Tibial artery (tissue), 4 donors: ENCODE data around the gene SEPHS2.
"Not testable (repeated sequence)": the region's sequence is repeated elsewhere in the genome, so short reads cannot be mapped to it uniquely, and the experiment has no call there.

Source experiments
- DNase-seq, 2 donors: peaks; one replicate each; pipeline ENCODE4 v3.0.0-alpha.2; 2019
- H3K27ac ChIP-seq, 2 donors: fragments of 200-600 bp; sonication (generic) in 1 of 2; 1 replicate in 1 of 2; 2 replicates in 1 of 2; pipeline ENCODE4 v1.5.1; 2018 to 2019; ENCODE audit warnings: mild to moderate bottlenecking in 1 of 2
- H3K27me3 ChIP-seq, 2 donors: fragments of 200-600 bp; sonication (generic) in 1 of 2; one replicate each; pipeline versions ENCODE4 v1.5.1 to v1.6.0; 2016 to 2019
- H3K36me3 ChIP-seq, 3 donors: fragments of 200-600 bp; sonication (generic) in 2 of 3; one replicate each; pipeline ENCODE4 v1.5.1; 2016 to 2019; ENCODE audit warnings: mild to moderate bottlenecking in 2 of 3
- H3K4me1 ChIP-seq, 4 donors: fragments of 200-600 bp; sonication (generic) in 2 of 4; 1 replicate in 3 of 4; 2 replicates in 1 of 4; pipeline ENCODE4 v1.5.1; 2016 to 2019
- H3K4me3 ChIP-seq, 2 donors: fragments of 200-600 bp; sonication (generic) in 1 of 2; 1 replicate in 1 of 2; 2 replicates in 1 of 2; pipeline ENCODE4 v1.5.1; 2018 to 2019; ENCODE audit warnings: mild to moderate bottlenecking in 2 of 2
- H3K9me3 ChIP-seq, 3 donors: fragments of 200-600 bp; sonication (generic) in 1 of 3; one replicate each; pipeline ENCODE4 v1.5.1; 2016 to 2019
- intact Hi-C: fragments of 100-400 bp; cut with DNase I; formaldehyde crosslinking; loops from one replicate; pipeline ENCODE4 v1.15.0; 2023; ENCODE audit warnings: low total_unique reads
- TF ChIP-seq, protein P1 (sequence below), 2 experiments: fragments of 200-600 bp in 1 of 2; fragments of 450-650 bp in 1 of 2; IDR thresholded peaks; one replicate each; pipeline ENCODE4 v1.5.1; 2017 to 2019; ENCODE audit warnings: antibody characterized with exemption in 2 of 2, mild to moderate bottlenecking in 1 of 2, moderate library complexity in 1 of 2

SEPHS2 gene

DNA sequence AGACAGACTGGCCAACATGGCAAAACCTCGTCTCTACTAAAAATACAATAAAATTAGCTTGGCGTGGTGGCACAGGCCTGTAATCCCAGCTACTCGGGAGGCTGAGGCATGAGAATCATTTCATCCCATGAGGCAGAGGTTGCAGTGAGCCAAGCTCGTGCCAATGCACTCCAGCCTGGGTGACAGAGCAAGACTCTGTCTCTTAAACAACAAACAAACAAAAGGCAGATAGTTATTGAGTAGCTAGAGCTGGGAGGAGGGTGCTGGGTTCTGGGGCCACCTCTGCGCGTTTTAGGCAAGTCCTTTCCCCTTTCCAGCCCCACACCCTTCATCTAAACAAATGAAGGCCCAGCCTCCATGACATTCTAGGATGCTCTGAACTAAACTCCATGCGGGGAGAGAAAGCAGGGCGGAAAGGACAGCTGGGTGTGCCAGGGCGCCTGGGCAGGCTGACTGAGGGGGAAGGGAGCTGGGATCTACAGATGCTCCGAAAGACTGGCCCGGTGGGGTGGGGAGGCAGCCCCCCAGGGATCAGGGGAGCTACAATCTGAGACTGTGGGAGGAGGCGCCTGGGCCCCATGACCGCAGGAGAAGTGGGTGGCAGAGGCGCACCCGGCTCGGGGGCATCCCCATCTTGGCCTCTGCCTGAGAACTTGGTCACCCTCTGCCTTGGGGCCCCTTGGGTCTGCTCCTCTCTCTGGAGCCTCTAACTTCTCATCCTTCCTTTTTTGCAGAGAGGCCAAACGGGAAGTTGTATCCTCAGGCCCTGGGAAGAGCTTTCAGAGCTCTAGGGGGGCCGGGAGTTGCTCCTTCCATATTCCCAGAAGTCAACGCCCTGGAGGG is 27.8 kb upstream of the SEPHS2 start:
- Histone ChIP-seq H3K36me3 (no peaks in the 10 kb centered on the region), H3K27ac (no peak overlapping the region), H3K9me3 (no peaks in the 10 kb centered on the region), H3K4me3 (no peak overlapping the region), H3K27me3 (peaks cover 0 to 34% of the 10 kb centered on the region in 2 donors), H3K4me1 (no peaks in the 10 kb centered on the region)
- DNase-seq = no peak
- intact Hi-C loops = no loop called here
- TF ChIP-seq, protein P1, sequence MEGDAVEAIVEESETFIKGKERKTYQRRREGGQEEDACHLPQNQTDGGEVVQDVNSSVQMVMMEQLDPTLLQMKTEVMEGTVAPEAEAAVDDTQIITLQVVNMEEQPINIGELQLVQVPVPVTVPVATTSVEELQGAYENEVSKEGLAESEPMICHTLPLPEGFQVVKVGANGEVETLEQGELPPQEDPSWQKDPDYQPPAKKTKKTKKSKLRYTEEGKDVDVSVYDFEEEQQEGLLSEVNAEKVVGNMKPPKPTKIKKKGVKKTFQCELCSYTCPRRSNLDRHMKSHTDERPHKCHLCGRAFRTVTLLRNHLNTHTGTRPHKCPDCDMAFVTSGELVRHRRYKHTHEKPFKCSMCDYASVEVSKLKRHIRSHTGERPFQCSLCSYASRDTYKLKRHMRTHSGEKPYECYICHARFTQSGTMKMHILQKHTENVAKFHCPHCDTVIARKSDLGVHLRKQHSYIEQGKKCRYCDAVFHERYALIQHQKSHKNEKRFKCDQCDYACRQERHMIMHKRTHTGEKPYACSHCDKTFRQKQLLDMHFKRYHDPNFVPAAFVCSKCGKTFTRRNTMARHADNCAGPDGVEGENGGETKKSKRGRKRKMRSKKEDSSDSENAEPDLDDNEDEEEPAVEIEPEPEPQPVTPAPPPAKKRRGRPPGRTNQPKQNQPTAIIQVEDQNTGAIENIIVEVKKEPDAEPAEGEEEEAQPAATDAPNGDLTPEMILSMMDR (IDR thresholded peaks at IDR 0.05) = no peak

DNA sequence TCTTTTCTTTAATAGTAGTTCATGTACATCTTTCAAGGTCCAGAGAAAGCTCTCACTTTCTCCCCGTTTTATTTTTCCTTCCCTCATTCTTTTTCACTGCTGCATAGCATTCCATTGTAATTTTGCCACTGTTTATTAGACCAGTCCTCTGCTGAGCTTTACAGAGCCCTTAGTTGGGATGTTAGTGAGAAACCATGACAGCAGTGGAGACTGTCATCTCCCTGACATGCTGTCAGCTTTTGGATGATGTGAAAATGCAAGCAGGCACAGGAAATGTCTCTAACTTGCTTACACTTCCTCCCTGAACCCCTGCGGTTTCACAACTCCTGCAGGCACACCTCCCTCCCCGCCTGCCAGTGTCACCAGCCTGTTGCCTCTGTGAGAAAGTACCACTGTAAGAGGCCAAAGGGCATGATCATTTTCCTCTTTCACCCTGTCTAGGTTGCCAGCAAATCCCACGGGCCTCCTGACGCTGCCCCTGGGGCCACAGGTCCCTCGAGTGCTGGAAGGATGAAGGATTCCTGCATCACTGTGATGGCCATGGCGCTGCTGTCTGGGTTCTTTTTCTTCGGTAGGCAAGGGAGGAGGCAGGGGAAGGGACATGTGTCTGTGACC is 26.8 kb upstream of the SEPHS2 start, which contains the start of gene ITGAL:
TSS of gene ITGAL (plus strand) at position 415 of the 615 bp plus-strand sequence. CDS start at position 511, 96 bp downstream.
- TF ChIP-seq, protein P1 (IDR thresholded peaks at IDR 0.05) = no peak
- no peak within 1 kb of the TSS for H3K4me3 ChIP-seq
- intact Hi-C loops = no loop called here

DNA sequence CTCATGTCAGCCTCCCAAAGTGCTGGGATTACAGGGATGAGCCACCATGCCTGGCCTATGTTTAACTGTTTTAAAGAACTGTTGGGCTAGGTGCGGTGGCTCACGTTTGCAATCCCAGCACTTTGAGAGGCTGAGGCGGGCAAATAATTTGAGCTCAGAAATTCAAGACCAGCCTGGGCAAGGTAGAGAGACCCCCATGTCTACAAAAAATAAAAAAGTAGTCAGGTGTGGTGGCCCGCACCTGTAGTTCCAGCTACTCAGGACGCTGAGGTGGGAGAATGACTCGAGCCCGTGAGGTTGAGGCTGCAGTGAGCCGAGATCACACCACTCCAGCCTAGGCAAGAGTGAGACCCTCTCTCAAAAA is 24.9 kb upstream of the SEPHS2 start:
- H3K4me3 ChIP-seq = no peak overlapping the region
- intact Hi-C loops = no loop called here
- no peaks in the 10 kb centered on the region for H3K36me3 ChIP-seq
- no peaks in the 10 kb centered on the region for H3K4me1 ChIP-seq
- DNase-seq = no peak
- H3K27me3 ChIP-seq = peaks cover 0 to 31% of the 10 kb centered on the region in 2 donors
- TF ChIP-seq, protein P1 (IDR thresholded peaks at IDR 0.05) = no peak
- no peaks in the 10 kb centered on the region for H3K9me3 ChIP-seq
- no peak overlapping the region for H3K27ac ChIP-seq

More for the DNA sequence above, 26.8 kb upstream of the SEPHS2 start, which contains the start of gene ITGAL:
- H3K36me3 ChIP-seq = no peaks in the 10 kb centered on the region
- H3K27ac ChIP-seq = no peak within 1 kb of the TSS
- no peaks in the 10 kb centered on the region for H3K4me1 ChIP-seq
- H3K9me3 ChIP-seq = no peaks in the 10 kb centered on the region
- peaks cover 0 to 34% of the 10 kb centered on the region in 2 donors for H3K27me3 ChIP-seq
- peak in 1 of 2 donors; percentile 45 for DNase-seq

DNA sequence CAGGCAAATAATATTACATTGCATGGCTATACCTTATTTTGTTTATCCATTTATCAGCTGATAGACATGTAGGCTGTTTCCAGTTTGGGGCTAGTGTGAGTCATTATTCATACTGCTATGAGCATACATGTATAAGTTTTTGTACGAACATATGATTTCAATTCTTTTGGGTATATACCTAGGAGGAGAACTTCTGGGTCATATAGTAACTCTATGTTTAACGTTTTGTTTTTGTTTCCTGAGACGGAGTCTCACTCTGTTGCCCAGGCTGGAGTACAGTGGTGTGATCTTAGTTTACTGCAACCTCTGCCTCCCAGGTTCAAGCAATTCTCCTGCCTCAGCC is 24.5 kb upstream of the SEPHS2 start:
- H3K36me3 ChIP-seq = no peaks in the 10 kb centered on the region
- intact Hi-C loops = no loop called here
- H3K9me3 ChIP-seq = no peaks in the 10 kb centered on the region
- no peak overlapping the region for H3K4me3 ChIP-seq
- peaks cover 0 to 29% of the 10 kb centered on the region in 2 donors for H3K27me3 ChIP-seq
- no peaks in the 10 kb centered on the region for H3K4me1 ChIP-seq
- TF ChIP-seq, protein P1 (IDR thresholded peaks at IDR 0.05) = no peak
- H3K27ac ChIP-seq = no peak overlapping the region
- no peak for DNase-seq

DNA sequence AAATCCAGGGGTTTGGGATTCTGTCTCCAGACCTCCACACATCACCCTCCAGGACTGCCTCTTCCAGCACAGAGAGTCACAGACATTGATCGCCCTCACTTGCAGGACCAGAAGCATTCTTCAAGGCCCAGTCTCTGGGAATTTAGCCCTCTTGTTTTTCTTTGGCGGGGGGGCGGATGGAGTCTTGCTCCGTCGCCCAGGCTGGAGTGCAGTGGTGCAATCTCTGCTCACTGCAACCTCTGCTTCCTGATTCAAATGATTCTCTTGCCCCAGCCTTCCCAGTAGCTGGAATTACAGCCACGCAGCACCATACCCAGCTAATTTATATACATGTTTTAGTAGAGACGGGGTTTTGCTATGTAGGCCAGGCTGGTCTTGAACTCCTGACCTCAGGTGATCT is 18.4 kb upstream of the SEPHS2 start:
- DNase-seq = no peak
- Histone ChIP-seq H3K9me3 (no peaks in the 10 kb centered on the region), H3K4me3 (no peak overlapping the region), H3K27ac (no peak overlapping the region), H3K4me1 (no peaks in the 10 kb centered on the region), H3K36me3 (no peaks in the 10 kb centered on the region), H3K27me3 (peaks cover 0 to 3% of the 10 kb centered on the region in 2 donors)
- TF ChIP-seq, protein P1 (IDR thresholded peaks at IDR 0.05) = no peak
- intact Hi-C loops = no loop called here

DNA sequence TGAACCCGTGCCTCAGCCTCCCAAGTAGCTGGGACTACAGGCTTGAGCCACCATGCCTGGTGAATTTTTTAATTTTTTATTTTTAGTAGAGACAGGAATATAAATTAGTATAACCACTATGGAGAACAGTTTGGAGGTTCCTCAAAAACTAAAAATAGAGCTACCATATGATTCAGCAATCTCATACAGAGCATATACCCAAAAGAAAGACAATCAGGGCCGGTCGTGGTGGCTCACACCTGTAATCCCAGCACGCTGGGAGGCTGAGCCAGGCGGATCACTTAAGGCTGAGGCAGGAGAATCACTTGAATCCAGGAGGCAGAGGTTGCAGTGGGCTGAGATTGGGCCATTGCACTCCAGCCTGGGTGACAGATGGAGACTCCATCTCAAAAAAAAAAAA is 15.8 kb upstream of the SEPHS2 start:
- H3K27me3 ChIP-seq, H3K27ac ChIP-seq, DNase-seq, intact Hi-C loops, H3K4me1 ChIP-seq, H3K4me3 ChIP-seq, H3K36me3 ChIP-seq, H3K9me3 ChIP-seq: not testable (repeated sequence)
